Middle frontal gyrus (tissue), 1 donor: ENCODE measurements around the gene ARID5A.
"Not testable (repeated sequence)": the region's sequence is repeated elsewhere in the genome, so short reads cannot be mapped to it uniquely, and the experiment has no call there.

Source experiments
- DNase-seq: peaks from one replicate; pipeline ENCODE4 v3.0.0-alpha.2; 2015; ENCODE audit warnings: low spot score; ENCODE audit errors: extremely low spot score

The ARID5A gene

GRCh38 chr2:96536445-96537065, at the start of gene ARID5A:
Gene ARID5A, plus strand, starts transcription at chr2:96536752. Its CDS starts 75 bp downstream, at chr2:96536827.
- peak; percentile 89 for DNase-seq

- DNase-seq: no peak
Observed at GRCh38 chr2:96489261-96489660, 47.3 kb upstream of the ARID5A start.

- no peak for DNase-seq
Observed at GRCh38 chr2:96489663-96490062, 46.9 kb upstream of the ARID5A start.

- DNase-seq: no peak
Observed at GRCh38 chr2:96491860-96492497, 44.6 kb upstream of the ARID5A start.

- no peak for DNase-seq
Observed at GRCh38 chr2:96493072-96493471, 43.5 kb upstream of the ARID5A start.

- DNase-seq: no peak
Observed at GRCh38 chr2:96494188-96494587, 42.4 kb upstream of the ARID5A start.

- no peak for DNase-seq
Observed at GRCh38 chr2:96495982-96496629, 40.4 kb upstream of the ARID5A start.

- no peak for DNase-seq
Observed at GRCh38 chr2:96498021-96498431, 38.5 kb upstream of the ARID5A start.

GRCh38 chr2:96498611-96499010, 37.9 kb upstream of the ARID5A start:
- not testable (repeated sequence) for DNase-seq

- DNase-seq: no peak
Observed at GRCh38 chr2:96499061-96499960, 37.2 kb upstream of the ARID5A start.

GRCh38 chr2:96500385-96501066, 36.0 kb upstream of the ARID5A start:
- DNase-seq: no peak

- no peak for DNase-seq
Observed at GRCh38 chr2:96501471-96501874, 35.1 kb upstream of the ARID5A start.

- DNase-seq: no peak
Observed at GRCh38 chr2:96501886-96502810, 34.4 kb upstream of the ARID5A start.

- DNase-seq: no peak
Observed at GRCh38 chr2:96502891-96503636, 33.5 kb upstream of the ARID5A start.

GRCh38 chr2:96503637-96504243, 32.8 kb upstream of the ARID5A start:
- no peak for DNase-seq

GRCh38 chr2:96505231-96505889, 31.2 kb upstream of the ARID5A start, which contains the start of gene NEURL3:
Gene NEURL3, minus strand, starts transcription at chr2:96505357. Its CDS starts 71 bp downstream, at chr2:96505286.
- DNase-seq: no peak

- DNase-seq: no peak
Observed at GRCh38 chr2:96506016-96506906, 30.3 kb upstream of the ARID5A start.
